Calu3 (cell line): ENCODE measurements around the gene FGF11. TPM values are rescaled to one million over a fixed set of nuclear protein-coding genes. Genes with fewer than 3 reads are reported as not detected.

Source experiments
- BruUV-seq: library from RNA; stranded (reverse); fragments of 400-500 nt; replicated peaks from 2 replicates; lab custom pipeline; 2021; lab: Mats Ljungman, UMichigan
- CTCF ChIA-PET: fragments of 300-600 bp; sonication (Branson Sonifier 250); formaldehyde crosslinking; loops from one replicate; lab custom pipeline; 2022; ENCODE audit warnings: antibody characterized with exemption; lab: Charles Lee
- DNase-seq: peaks from one replicate; pipeline ENCODE4 v3.0.0; 2022
- H3K27ac Mint-ChIP-seq: one replicate; pipeline ENCODE4 v1.8.0; 2022; ENCODE audit warnings: mixed read lengths; ENCODE audit not compliant: unreplicated experiment
- H3K27me3 Mint-ChIP-seq: one replicate; pipeline ENCODE4 v1.8.0; 2022; ENCODE audit warnings: mixed read lengths; ENCODE audit not compliant: unreplicated experiment
- H3K36me3 Mint-ChIP-seq: one replicate; pipeline ENCODE4 v1.8.0; 2022; ENCODE audit warnings: mild to moderate bottlenecking, moderate library complexity, mixed read lengths; ENCODE audit not compliant: insufficient read depth, unreplicated experiment
- H3K4me1 Mint-ChIP-seq: one replicate; pipeline ENCODE4 v1.8.0; 2022; ENCODE audit warnings: mild to moderate bottlenecking, low read depth, mixed read lengths; ENCODE audit not compliant: unreplicated experiment
- H3K4me3 Mint-ChIP-seq: one replicate; pipeline ENCODE4 v1.8.0; 2022; ENCODE audit warnings: mild to moderate bottlenecking, low read depth, moderate library complexity, mixed read lengths; ENCODE audit not compliant: unreplicated experiment
- H3K9me3 Mint-ChIP-seq: one replicate; pipeline ENCODE4 v1.8.0; 2022; ENCODE audit warnings: low read depth, mixed read lengths; ENCODE audit not compliant: unreplicated experiment
- CTCF ChIP-seq: fragments of 200-600 bp; IDR thresholded peaks from one replicate; pipeline ENCODE4 v1.8.0; 2022; ENCODE audit warnings: antibody characterized with exemption; ENCODE audit not compliant: unreplicated experiment
- intact Hi-C: fragments of 100-400 bp; cut with micrococcal nuclease; formaldehyde crosslinking; loops from one replicate; pipeline ENCODE4 v1.10.0; 2022; ENCODE audit not compliant: unreplicated experiment
- total RNA-seq: library from RNA; stranded (reverse); gene quantifications from 2 replicates; pipeline ENCODE4 v1.2.3, GENCODE V29; 2022

The FGF11 gene
- total RNA-seq, 1 experiment from 2014 or later: 2.1 TPM

- H3K4me3 Mint-ChIP-seq: no peak overlapping the region
- DNase-seq: no peak
- no TSS peak for BruUV-seq
- H3K4me1 Mint-ChIP-seq: peaks cover 7% of the 10 kb centered on the region
- CTCF ChIA-PET: interaction anchor here (0.6 to 0.7 kb wide), 5 partner anchors 10 to 199 kb away, joined by 3 to 8 read pairs (median 5); partner anchors contain the start of genes GABARAP and NEURL4
- no peak overlapping the region for H3K27ac Mint-ChIP-seq
- intact Hi-C loops: no loop called here
- TF ChIP-seq CTCF: no peak
- peaks cover 72% of the 10 kb centered on the region for H3K27me3 Mint-ChIP-seq
- peaks cover 25% of the 10 kb centered on the region for H3K36me3 Mint-ChIP-seq
- H3K9me3 Mint-ChIP-seq: no peaks in the 10 kb centered on the region
Observed at GRCh38 chr17:7441266-7441665, 2.0 kb downstream of the FGF11 start.

GRCh38 chr17:7442142-7442541 lies 2.8 kb downstream of the FGF11 start:
- Mint-ChIP-seq H3K9me3 (no peaks in the 10 kb centered on the region), H3K36me3 (peaks cover 19% of the 10 kb centered on the region), H3K27me3 (peaks cover 81% of the 10 kb centered on the region), H3K27ac (no peak overlapping the region), H3K4me1 (peaks cover 7% of the 10 kb centered on the region), H3K4me3 (no peak overlapping the region)
- intact Hi-C loops: no loop called here
- CTCF ChIA-PET: no interaction called here
- no peak for TF ChIP-seq CTCF
- BruUV-seq: no TSS peak
- DNase-seq: no peak

- Mint-ChIP-seq H3K27me3 (peaks cover 78% of the 10 kb centered on the region), H3K4me3 (no peak overlapping the region), H3K4me1 (peaks cover 5% of the 10 kb centered on the region), H3K36me3 (peaks cover 14% of the 10 kb centered on the region), H3K9me3 (no peaks in the 10 kb centered on the region), H3K27ac (no peak overlapping the region)
- intact Hi-C loops: no loop called here
- no peak for DNase-seq
- no TSS peak for BruUV-seq
- CTCF ChIA-PET: no interaction called here
- TF ChIP-seq CTCF: no peak
Observed at GRCh38 chr17:7443499-7444485, 4.5 kb downstream of the FGF11 start.

GRCh38 chr17:7444682-7445618 lies 5.6 kb downstream of the FGF11 start, which contains the start of gene CHRNB1:
TSS of gene CHRNB1 (plus strand) at chr17:7445061. CDS start at chr17:7445128, 67 bp downstream.
- Mint-ChIP-seq H3K36me3 (peaks cover 7% of the 10 kb centered on the region), H3K4me3 (no peak within 1 kb of the TSS), H3K27me3 (peaks cover 67% of the 10 kb centered on the region), H3K9me3 (no peaks in the 10 kb centered on the region), H3K4me1 (no peaks in the 10 kb centered on the region), H3K27ac (no peak within 1 kb of the TSS)
- TF ChIP-seq CTCF: no peak
- CTCF ChIA-PET: no interaction called here
- DNase-seq: no peak
- no TSS peak for BruUV-seq
- intact Hi-C loops: no loop called here
